Measurements from ENCODE around the gene ETFRF1. TPM values are rescaled to one million over a fixed set of nuclear protein-coding genes. Genes with fewer than 3 reads are reported as not detected.

Gene ETFRF1, protein sequence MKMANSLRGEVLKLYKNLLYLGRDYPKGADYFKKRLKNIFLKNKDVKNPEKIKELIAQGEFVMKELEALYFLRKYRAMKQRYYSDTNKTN
- 100 to 1,000 TPM in 1 of 4 donors, 10 to 100 TPM in 3; 45.9 to 105 (median 74.6) TPM for total RNA-seq

DNA sequence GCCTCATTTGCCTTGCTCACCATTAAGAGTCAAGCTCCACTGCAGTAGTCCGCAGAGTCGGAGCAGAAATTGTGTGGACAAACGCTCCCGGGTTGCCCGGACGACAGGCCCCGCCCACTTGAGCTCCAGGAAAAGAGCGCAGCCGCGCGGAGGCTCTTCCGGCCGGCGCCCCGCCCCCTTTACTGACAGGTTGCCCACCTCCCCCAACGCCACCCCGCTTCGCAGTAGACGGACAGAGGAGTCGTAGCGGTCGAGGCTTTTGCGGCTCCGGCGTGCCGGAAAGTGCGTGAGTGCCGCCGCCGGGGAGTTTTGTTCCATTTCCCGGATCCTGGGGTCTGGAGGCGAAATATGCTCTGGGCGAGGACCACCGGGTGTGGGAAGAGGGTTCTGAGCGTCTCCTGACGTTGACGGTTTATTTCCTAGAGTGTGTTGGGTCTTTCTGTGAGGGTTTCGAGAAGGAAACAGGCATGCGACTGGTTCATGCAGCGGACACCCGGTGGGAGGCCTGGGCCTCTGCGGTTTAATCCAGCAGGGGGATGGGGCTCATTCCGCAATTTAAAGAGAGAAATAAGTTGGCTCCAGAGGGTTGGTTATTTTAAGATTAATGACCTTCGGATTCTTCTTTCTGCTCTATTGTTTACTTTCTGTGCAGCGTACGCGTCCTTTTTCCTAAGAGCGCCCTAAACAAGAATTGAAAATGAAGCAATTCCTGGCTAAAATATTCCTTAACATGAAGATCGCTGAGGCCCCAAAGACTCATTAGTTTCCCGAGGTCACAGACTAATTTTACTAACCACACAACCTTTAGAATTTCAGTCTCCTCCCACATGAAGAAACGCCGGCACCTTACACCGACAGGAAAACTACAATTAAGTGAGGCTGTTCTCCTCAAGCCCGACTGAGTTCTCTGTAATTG, at the start of gene ETFRF1, which contains the start of gene DNAI7:
Gene ETFRF1, plus strand, starts transcription at position 182 of the 916 bp plus-strand sequence. CDS start 8,720 bp downstream, outside the sequence.
Gene DNAI7, minus strand, starts transcription at position 105 of the 916 bp plus-strand sequence. Its CDS starts 82 bp downstream, at position 23.
- peak within 1 kb of the TSS; percentile 74 to 97 (median 78) for H3K4me3 ChIP-seq
- intact Hi-C loops (cut with DNase I; ENCODE audit: low total_unique reads), result loop anchor here (2.0 to 10.0 kb wide), 2 partner anchors 55 to 1829 kb away; partner anchors contain the start of genes KRAS and MED21

DNA sequence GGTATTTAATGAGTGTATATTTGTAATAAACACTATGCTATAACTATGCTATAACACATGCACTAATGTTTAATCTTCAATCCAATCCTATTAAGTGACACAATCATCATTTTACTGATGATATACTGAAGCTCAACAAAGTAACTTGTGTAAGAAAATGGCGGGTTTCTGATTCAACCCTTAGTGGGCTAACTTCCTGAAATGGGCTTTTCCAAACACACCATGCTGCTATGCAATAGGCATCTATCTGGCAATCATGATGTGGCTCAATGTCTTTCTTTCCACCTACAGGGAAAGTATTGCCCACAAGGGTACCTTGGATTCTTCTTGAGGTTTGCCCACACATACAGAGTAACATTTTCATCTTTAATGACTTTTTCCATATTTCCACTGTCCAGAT, 48.4 kb upstream of the ETFRF1 start:
- intact Hi-C loops (cut with DNase I; ENCODE audit: low total_unique reads), result no loop called here
- in situ Hi-C loops (cut with MboI; ENCODE audit: low sequenced_read_pairs in 4 of 4), result no loop called here
- no peaks in the 10 kb centered on the region for H3K4me1 ChIP-seq
- DNase-seq (no peak), ATAC-seq (no peak)
- TF ChIP-seq POLR2A (IDR thresholded peaks at IDR 0.05), result no peak
- TF ChIP-seq, protein P1, sequence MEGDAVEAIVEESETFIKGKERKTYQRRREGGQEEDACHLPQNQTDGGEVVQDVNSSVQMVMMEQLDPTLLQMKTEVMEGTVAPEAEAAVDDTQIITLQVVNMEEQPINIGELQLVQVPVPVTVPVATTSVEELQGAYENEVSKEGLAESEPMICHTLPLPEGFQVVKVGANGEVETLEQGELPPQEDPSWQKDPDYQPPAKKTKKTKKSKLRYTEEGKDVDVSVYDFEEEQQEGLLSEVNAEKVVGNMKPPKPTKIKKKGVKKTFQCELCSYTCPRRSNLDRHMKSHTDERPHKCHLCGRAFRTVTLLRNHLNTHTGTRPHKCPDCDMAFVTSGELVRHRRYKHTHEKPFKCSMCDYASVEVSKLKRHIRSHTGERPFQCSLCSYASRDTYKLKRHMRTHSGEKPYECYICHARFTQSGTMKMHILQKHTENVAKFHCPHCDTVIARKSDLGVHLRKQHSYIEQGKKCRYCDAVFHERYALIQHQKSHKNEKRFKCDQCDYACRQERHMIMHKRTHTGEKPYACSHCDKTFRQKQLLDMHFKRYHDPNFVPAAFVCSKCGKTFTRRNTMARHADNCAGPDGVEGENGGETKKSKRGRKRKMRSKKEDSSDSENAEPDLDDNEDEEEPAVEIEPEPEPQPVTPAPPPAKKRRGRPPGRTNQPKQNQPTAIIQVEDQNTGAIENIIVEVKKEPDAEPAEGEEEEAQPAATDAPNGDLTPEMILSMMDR (IDR thresholded peaks at IDR 0.05 in 4 of 5, conservative IDR thresholded peaks at IDR 0.05 in 1 of 5), result no peak
- H3K4me3 ChIP-seq, result no peak overlapping the region
- no peaks in the 10 kb centered on the region for H3K27me3 ChIP-seq
- H3K36me3 ChIP-seq, result no peaks in the 10 kb centered on the region
- no peak overlapping the region for H3K27ac ChIP-seq
- no peaks in the 10 kb centered on the region for H3K9me3 ChIP-seq

More for the DNA sequence above, at the start of gene ETFRF1, which contains the start of gene DNAI7:
- Histone ChIP-seq H3K36me3 (no peaks in the 10 kb centered on the region), H3K27me3 (no peaks in the 10 kb centered on the region), H3K27ac (peak within 1 kb of the TSS; percentile 90 to 97 (median 92)), H3K4me1 (peaks cover 18 to 27% of the 10 kb centered on the region in 2 donors), H3K9me3 (no peaks in the 10 kb centered on the region)
- ATAC-seq (peak; percentile 96 to 97), DNase-seq (peak; percentile 93 to 95)
- in situ Hi-C loops (cut with MboI; ENCODE audit: low sequenced_read_pairs in 4 of 4), result loop anchor here in 1 of 4 donors (10.0 kb wide), 1 partner anchor 49 kb away; no protein-coding TSS in a partner anchor
- TF ChIP-seq, protein P1 (IDR thresholded peaks at IDR 0.05 in 4 of 5, conservative IDR thresholded peaks at IDR 0.05 in 1 of 5), result no peak
- TF ChIP-seq POLR2A (IDR thresholded peaks at IDR 0.05), result peak; percentile 78 to 91

DNA sequence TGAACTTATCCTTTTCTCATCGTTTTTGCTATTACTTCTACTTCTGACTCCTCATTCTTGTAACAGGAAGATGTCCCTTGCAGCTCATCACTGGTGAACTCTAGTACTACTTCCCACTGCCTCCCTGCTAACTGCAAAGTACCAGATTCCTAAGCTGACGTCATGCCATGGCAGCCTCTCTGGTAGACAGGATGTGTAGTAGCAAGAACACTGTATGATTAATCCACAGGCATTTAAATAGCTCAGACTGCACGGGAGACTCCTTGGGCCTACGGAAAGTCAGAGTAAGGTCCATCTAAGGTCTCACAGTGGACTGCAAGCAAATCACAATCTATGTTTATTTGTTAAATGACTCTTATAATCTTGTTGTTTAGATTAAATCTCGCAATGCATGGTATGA, 43.6 kb upstream of the ETFRF1 start:
- Histone ChIP-seq H3K9me3 (no peaks in the 10 kb centered on the region), H3K36me3 (no peaks in the 10 kb centered on the region), H3K4me1 (no peaks in the 10 kb centered on the region), H3K27ac (no peak overlapping the region), H3K4me3 (no peak overlapping the region), H3K27me3 (no peaks in the 10 kb centered on the region)
- no peak for ATAC-seq
- no peak for DNase-seq
- intact Hi-C loops (cut with DNase I; ENCODE audit: low total_unique reads) (no loop called here), in situ Hi-C loops (cut with MboI; ENCODE audit: low sequenced_read_pairs in 4 of 4) (no loop called here)
- TF ChIP-seq, protein P1 (IDR thresholded peaks at IDR 0.05 in 4 of 5, conservative IDR thresholded peaks at IDR 0.05 in 1 of 5), result no peak
- no peak for TF ChIP-seq POLR2A (IDR thresholded peaks at IDR 0.05)

DNA sequence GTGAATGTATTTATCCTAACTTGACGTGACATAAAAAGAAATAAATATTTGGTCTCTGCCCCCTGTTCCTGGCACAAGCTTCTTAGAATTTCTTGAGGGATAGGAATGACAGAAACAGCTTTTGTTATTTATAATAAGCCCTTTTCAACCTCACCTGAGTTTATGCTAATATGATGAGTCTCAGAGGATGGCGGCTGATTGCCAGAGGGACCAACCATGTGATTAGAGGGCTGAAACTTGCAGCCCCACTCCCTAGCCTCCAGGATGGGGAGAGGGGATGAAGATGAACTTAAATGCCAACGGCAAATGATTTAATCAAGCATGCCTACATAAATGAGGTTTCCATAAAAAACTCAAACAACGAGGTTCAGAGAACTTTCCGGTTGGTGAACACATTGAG, 43.0 kb upstream of the ETFRF1 start:
- no peaks in the 10 kb centered on the region for H3K36me3 ChIP-seq
- no peak overlapping the region for H3K4me3 ChIP-seq
- H3K9me3 ChIP-seq, result no peaks in the 10 kb centered on the region
- DNase-seq (no peak), ATAC-seq (no peak)
- in situ Hi-C loops (cut with MboI; ENCODE audit: low sequenced_read_pairs in 4 of 4), result no loop called here
- no peak overlapping the region for H3K27ac ChIP-seq
- H3K4me1 ChIP-seq, result no peaks in the 10 kb centered on the region
- intact Hi-C loops (cut with DNase I; ENCODE audit: low total_unique reads), result no loop called here
- H3K27me3 ChIP-seq, result no peaks in the 10 kb centered on the region
- TF ChIP-seq, protein P1 (IDR thresholded peaks at IDR 0.05 in 4 of 5, conservative IDR thresholded peaks at IDR 0.05 in 1 of 5), result no peak
- no peak for TF ChIP-seq POLR2A (IDR thresholded peaks at IDR 0.05)

Data from gastrocnemius medialis (tissue), 4 donors.